Activated CD4-positive, alpha-beta T cell treated with anti-CD3 and anti-CD28 coated beads for 4 hours (primary cell): ENCODE data around the gene DRD4.

Experiments
- DNase-seq, 2 donors: peaks; one replicate each; pipeline ENCODE4 v3.0.0-alpha.2; 2020

The DRD4 gene

DNA sequence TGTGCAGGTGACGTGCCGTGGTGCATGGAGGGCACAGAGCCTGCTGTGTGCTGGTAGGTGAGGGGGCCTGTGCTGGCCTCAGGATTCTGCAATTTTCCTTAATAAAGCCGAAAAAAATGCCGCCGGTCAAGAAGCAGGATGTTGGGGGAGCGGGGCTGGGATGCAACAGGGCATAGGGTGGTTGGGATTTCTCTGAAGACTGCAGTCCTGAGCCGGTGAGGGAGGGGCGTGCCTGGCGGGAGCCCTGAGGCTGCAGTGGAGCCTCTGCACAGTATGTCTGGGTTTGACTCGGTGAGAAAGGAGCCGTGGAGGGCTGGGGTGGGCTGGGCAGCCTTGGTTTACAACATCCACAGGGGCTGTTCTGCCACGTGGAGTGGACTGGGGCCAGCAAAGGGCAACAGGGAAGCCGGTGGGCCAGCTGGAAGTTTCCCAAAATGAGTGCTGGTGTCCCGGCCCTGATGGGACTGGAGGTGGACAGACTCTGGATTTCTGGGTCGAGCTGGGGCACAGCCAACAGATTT, 13.7 kb upstream of the DRD4 start:
- DNase-seq, result no peak

DNA sequence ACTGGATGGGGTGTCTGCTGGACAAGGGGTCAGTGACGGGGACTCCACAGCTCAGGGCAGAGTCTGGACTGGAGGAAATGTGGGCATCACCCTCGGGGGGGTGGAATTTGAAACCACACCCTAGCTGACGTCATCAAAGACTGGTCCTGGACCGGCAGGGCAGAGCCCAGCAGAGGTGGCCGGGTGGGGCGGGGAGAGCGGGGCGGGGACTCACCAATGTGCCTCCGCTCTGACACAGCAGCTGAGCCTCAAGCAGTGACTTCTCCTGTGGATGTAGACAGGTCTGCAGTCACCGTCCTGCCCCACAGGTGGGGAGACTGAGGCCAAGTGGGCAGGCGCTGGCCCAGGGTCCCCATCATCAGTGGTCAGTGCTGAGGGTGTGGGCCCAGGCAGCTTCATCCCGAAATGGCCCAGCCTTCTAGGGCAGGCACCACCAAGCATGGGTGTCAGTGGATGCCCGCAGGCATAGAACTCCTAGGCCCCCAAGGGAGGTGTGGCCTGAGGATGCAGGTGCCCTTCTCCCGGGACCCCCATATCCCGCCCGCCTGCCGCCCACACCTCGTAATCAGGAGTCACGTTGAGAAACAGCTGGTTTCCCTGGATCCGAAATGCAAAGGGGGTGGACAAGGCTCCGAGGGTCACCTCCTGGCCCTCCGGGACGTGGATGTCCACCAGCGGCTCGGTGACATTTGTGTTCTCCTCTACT, 12.9 kb upstream of the DRD4 start:
- no peak for DNase-seq

DNA sequence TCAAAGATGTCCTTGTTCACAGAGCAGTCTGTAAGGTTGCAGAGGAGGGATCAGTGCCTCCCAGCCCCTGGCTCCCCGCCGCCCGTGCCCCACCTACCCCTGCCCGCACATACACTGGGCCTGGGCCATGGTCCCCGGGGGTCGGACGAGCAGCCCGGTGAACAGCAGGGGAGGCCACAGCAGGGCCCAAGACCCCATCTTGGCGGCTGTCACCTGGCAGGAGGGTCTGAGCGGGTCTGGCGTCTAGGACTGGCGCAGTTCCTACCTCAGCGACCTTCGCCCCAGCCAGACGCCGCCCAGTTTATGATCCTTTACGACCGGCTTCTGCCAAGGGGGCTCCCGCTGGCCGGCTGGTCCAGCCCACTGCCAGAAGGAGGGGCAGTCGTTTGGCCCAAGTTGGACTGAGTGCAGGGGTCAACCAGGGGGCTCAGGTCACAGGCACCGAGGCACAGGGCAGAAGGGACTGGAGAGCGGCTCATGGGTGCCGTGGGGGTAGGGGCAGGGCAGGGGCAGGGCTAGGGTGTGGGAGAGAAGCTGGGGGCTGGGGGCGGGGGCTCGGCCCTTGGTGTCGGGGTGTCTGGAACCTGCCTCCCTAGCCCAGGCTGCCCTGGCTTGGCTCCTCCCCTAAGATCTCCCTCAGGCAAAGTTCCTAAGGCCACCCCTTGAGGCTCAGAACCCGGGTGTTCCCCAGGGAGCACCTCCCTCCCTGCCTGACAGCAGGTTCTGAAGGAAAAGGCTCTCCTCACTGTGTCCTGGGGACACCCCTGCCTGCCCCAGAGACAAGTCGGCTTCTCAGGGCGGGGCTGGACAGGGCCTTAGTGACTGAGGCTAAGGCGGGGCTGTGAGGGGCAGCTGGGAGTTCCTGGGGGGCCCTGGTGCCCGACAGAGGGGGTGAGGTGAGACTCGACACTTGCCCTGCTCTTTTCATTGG, 12.1 kb upstream of the DRD4 start, which contains the start of gene CDHR5:
Gene CDHR5, minus strand, starts transcription at position 251 of the 931 bp plus-strand sequence. Its CDS starts 53 bp downstream, at position 198.
- DNase-seq, result no peak

DNA sequence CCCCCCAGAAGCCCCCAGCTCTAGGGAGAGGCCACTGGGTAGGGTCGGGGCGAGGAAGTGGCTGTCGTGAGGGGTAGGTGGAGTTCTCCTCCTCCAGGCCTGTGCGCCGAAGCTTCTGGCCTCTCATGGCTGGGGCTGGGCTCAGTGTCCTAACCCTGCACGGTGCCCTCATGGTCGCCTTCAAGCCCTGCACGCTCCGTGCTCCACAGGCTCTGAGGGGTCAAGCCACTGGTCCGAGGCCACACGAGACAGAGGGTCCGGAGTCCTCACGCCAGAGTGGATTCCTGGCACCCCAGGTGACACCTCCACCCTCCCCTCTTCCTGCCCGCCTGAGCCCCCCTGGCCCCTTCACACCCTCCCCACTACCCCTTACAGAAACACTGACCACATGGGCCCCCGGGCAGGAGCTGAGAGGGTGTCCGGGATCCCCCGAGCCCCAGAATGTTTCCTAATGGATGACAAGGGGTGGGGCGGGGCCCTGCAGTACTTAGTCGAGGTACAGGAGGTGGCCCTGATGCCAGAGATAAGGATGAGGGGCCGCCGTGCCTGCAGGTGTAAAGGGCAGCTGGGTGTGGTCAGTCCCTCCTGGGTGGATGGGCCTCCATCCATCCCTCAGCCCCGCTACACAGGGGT, 11.3 kb upstream of the DRD4 start:
- DNase-seq, result no peak

DNA sequence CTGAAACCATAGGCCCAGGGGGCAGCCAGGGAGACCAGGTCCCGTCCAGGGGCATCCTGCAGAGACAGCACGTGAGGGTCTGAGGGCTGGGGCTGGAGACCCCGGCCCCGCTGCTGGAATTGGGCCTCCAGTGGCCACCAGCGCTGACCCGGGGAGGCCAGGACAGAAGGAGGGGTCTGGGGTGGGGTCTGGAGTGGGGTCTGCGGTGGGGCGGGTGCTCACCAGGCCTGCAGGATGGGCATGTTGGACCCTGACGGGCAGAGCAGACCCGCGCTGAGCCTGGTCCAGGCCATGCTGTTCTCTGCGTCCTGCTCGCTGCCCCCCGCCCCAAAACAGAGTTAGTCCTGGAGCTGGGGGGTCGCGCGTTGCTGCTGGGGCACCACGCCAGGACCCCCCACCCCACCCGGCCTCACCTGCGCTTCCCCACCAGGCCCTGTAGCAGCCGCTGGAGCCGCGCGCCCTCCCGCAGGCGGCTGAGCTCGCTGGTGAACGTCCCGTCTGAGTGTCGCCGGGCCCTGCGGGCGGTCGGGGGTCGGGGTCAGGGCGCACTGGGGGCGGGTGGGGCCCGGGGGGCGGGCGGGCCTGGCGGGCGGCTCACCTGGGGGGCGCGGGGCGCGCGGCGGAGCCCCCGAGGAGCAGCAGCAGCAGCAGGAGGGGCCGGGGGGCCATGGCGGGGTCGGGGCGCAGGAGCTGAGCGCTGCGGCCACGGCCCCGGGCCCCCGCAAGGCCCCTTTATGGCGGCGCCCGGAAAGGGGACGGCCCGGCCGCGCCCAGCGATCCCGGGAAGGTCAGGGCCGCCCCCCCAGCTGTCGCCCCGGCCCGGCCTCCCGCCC, 10.4 kb upstream of the DRD4 start, which contains the start of gene SCT:
Gene SCT, minus strand, starts transcription at position 707 of the 833 bp plus-strand sequence. Its CDS starts 38 bp downstream, at position 669.
- DNase-seq, result no peak

DNA sequence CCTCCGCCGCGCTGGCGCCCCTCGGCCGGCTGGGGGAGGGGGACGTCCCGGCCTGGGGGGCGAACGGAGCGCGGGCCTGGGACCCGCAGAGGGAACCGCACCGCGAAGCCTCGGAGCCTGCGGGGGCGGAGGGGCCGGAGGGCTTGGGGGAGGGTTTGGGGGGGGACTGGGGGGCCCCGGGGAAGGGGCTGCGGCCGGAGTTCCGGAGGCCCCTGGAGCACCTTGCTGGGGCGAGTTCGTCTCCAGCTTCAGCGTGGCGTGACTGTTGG, 9.8 kb upstream of the DRD4 start:
- DNase-seq, result no peak

DNA sequence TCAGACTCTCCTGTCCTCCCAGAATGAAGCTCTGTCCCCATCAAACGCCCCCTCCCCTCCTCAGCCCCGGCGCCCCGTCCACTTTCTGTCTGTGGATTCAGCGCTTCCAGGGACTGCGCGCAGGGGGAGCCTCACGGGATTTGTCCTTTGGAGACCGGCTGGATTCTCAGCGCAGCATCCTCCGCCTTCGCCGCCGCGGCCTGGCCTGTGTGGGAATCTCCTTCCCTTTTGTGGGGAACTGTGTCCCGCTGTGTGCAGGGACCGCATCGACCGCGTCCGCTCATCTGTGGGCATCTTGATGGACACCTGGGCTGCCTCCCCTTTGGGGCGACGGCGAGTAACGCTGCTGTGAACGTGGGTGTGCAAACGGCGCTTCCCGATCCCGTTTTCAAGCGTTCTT, 9.0 kb upstream of the DRD4 start:
- DNase-seq, result no peak

DNA sequence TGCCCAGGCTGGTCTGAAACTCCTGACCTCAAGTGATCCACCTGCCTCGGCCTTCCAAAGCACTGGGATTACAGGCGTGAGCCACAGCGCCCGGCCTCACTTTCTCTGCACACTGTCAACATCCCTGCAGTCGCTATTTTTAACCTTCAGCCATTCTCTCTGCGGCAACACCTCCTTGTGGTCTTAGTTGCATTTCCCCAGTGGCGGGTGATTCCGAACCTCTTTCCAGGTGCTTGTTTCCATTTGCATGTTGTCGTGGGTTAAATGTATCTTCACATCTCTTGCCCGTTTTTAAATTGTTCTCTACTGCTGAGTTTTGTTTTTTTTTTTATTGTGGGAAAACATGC, 7.9 kb upstream of the DRD4 start:
- no peak for DNase-seq

DNA sequence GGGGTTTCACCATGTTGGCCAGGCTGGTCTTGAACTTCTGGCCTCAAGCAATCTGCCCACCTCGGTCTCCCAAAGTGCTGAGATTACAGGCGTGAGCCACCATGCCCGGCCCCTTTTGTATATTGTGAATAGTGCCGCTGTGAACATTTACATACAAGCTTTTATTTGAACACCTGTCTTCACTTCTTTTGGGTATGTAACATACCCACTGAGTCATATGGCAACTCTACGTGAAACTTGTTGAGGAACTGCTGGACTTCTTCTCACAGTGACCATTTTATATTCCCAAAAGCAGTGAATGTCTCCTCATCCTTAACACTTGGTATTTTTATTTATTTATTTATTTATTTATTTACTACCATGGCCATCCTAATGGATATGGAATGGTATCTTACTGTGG, 6.2 kb upstream of the DRD4 start:
- DNase-seq, result no peak

DNA sequence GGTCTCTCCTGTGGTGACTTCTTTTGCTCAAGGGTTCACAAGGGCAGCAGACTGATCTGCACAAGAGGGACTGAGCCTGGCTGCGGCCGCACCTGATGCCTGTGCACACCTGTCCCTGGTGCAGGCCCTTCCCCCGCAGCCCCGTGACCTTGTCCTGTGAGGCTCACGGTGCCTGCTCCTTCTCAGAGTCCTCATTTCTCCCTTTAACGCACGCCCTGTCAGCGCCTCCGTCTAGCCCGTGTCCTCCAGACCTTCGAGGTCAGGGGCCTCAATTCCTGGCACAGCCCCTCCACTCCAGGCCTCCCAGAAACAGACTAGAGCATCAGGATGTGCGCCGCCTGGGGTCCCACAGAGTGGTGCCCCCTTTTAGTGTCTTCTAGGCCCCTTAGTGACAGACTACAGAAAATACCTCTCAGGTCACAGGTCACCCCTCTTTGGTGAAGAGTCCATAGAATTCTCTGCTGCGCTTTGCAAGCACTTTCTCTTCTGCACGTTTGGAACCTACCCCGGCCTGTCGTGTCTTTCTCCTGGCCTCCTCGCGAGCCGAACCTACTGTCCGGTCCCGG, 1.0 kb upstream of the DRD4 start:
- DNase-seq, result no peak

DNA sequence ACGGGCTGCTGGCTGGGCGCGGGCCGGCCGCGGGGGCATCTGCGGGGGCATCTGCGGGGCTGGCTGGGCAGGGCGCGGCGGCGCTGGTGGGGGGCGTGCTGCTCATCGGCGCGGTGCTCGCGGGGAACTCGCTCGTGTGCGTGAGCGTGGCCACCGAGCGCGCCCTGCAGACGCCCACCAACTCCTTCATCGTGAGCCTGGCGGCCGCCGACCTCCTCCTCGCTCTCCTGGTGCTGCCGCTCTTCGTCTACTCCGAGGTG, 194 bp downstream of the DRD4 start:
- no peak for DNase-seq

DNA sequence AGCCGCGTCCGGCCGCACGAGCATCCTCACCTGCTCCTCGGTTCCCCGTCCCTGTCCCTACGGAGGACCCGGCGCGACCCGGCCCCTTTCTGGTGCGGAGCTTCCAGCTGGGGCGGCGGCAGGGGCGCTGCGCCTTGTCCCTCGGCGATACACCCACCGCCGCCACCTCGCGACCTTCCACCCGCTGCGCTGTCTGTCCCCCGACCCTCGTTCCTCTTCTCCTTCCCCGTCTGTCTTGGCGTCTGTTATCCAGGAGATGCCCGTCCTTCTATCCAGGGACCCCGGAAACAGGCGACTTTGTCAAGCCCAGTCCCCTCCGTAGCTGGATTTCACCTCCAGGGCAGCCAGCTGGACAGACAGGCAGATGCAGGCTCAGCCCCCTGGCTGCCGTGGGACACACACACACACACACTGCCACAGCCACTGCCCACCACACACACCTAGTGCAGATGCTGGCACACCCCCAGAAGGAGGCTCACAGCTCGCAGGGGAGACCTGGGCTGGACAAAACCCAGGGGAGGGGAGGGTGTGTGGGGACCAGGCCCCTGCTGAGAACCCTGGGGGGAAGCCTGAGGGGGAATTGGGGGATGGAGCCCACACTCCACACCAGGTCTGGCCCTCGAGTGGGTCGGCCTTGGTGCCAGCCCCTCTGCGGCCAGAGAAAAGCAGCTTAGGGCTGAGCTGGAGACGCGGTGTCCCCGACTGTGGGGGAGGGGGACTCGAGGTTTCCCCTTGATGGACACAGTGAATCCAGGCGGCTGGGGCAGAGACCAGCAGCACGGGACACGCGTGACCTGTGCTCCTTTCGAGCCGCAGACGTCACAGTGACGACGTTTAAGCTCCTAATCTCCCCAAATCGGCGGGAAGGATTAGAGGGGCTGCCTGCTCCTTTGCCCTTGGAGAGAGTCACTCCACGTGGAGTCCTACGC, 788 bp downstream of the DRD4 start:
- no peak for DNase-seq

DNA sequence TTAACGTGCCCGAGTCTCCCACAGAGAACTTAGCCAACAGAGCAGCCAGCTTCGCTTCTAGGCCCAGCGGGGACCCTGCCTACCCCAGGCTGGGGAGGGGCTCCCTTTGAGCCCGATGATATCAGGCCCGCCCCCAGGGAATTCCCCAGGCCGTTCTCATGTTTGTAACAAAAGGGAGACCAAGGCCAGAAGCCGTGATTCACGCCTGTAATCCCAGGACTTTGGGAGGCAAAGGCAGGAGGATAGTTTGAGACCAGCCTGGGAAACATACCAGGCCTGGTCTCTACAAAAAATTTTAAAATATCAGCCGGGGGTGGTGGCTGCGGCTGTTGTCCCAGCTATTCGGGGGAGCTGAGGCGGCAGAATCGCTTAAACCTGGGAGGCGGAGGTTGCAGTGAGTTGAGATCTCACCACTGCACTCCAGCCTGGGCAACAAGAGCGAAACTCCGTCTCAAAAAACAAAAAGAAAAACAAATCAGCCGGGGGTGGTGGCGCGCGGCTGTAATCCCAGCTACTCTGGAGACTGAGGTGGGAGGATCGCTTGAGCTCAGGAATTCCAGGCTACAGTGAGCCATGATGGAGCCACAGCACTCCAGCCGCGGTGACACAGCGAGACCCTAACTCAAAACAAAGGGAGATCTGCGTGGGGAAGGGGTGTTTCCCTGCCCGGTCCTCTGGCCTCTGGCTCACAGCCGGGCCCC, 1.7 kb downstream of the DRD4 start:
- no peak for DNase-seq

DNA sequence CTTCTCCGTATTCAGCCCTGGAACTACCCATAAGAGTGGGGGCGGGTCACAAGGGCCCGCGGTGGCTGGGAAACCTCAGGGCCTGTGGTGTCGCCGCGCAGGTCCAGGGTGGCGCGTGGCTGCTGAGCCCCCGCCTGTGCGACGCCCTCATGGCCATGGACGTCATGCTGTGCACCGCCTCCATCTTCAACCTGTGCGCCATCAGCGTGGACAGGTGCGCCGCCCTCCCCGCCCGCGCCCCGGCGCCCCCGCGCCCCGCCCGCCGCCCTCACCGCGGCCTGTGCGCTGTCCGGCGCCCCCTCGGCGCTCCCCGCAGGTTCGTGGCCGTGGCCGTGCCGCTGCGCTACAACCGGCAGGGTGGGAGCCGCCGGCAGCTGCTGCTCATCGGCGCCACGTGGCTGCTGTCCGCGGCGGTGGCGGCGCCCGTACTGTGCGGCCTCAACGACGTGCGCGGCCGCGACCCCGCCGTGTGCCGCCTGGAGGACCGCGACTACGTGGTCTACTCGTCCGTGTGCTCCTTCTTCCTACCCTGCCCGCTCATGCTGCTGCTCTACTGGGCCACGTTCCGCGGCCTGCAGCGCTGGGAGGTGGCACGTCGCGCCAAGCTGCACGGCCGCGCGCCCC, 2.4 kb downstream of the DRD4 start:
- DNase-seq, result no peak

DNA sequence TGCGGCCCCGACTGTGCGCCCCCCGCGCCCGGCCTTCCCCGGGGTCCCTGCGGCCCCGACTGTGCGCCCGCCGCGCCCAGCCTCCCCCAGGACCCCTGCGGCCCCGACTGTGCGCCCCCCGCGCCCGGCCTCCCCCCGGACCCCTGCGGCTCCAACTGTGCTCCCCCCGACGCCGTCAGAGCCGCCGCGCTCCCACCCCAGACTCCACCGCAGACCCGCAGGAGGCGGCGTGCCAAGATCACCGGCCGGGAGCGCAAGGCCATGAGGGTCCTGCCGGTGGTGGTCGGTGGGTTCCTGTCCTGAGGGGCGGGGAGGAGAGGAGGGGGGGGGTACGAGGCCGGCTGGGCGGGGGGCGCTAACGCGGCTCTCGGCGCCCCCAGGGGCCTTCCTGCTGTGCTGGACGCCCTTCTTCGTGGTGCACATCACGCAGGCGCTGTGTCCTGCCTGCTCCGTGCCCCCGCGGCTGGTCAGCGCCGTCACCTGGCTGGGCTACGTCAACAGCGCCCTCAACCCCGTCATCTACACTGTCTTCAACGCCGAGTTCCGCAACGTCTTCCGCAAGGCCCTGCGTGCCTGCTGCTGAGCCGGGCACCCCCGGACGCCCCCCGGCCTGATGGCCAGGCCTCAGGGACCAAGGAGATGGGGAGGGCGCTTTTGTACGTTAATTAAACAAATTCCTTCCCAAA, 3.1 kb downstream of the DRD4 start:
- DNase-seq, result no peak

DNA sequence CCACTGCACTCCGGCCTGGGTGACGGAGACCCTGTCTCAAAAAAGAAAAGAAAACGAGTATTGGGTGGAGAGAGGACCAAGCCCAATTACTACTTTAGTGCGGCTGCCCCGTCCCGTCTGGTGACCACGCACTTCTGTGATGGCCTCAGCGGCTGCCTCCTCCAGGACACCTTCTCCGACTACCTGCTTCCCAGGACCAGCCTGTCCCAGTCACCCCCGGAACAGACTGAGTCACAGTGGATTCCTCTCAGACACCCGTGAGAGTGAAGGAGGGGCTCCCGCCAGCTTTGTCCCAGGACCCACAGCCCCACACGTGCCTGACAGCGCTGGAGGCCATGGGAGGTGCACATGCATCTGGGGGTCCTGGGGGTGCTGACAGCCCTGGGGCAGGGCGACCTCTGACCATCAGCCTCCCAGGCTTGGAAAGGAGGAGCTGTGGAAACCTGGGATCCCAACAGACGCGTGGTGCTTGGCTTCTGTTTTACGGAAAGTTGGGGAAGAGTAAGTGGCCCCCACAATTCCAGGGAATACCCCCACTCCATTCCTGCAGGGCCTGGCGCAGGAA, 4.8 kb downstream of the DRD4 start:
- DNase-seq, result no peak

DNA sequence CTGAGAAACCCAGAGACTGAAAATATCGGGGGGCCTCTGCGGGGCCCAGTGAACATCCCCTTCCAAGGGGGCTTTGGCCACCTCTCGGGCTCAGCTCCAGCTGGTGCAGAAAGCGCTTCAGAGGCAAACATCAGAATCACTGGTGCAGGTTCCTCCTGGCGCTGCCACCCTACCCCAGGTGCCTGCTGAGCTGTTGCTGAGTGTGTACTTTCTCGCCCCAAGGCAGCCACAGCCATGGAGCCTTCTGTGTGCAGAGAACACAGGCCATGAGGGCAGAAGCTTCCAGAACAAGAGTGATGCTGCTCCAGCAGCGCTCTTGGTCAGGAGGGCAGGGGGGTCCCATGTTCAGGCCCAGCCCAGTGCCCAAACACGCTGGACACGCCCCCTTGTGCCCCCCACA, 6.3 kb downstream of the DRD4 start:
- no peak for DNase-seq

DNA sequence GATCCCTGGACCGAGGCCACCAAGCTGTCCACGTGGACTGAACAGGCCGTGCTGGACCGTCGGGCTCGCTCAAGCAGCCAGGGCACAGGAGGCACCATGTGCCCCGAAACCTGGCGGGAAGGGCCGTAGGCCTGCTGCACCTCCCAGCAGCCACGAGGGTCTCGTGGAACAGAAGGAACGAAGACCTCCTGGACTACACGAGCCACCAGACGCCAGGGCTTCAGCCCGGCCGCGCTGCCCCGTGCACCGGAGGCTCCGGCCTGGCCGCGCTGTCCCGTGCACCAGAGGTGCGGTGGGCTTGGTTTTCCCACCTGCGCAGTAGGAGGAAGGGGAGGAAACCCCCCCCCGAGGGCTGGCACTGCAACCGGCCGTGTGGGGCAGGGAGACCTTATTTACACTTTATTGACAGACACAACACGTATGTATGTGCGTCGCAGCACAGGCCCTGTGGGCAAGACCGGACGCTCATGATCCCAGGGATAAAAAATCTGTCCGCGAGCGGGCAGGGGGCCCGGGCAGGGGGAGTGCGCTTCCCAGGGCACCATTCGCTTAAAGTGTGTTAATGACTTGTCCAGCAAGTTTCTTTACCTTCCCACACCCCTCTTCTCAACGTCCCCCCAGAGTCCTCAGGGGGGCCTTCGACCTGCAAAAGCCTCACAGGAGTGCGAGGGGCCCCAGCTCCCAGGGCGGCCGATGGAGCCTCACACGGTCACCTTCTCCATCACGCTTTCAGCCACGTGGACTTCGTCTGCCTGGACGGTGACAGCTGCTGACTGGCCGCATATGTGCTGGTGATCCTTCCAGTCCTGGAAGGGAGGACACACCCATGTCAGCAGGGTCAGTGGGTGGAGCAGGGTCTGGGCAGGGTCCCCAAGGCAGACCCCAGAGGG, 7.0 kb downstream of the DRD4 start:
- DNase-seq, result no peak
